VCaP (cell line): ENCODE results near the gene STIM2.
A peak's percentile ranks its signal among the peaks of the same experiment; 100 is the strongest.

Experiments used
- H3K27ac ChIP-seq: fragments of 450-650 bp; 2 replicates; pipeline ENCODE4 v1.5.1; 2017
- CTCF ChIP-seq: fragments of 450-650 bp; conservative IDR thresholded peaks from 2 replicates; pipeline ENCODE4 v1.5.1; 2017; ENCODE audit warnings: mild to moderate bottlenecking, moderate library complexity

Gene STIM2

DNA sequence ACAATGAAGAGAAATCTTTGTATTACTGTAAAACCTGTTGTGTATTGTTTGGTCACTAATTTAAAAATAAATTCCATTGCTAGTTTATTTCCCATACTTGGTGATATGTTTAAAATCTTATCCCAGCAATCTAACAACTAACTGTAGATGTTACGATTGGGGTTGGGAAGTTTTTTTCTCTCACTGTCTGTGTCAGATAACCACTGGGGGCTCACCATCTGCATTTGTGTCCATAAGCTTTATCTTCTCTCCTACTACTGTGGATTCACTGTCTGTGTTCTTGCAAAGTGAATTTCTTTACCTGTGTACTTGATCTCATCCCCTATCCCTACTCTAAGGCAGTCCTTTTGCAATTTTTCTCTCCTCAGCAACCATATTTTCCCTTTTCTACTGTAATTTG is 81.3 kb downstream of the STIM2 start:
- H3K27ac ChIP-seq: no peak overlapping the region
- no peak for TF ChIP-seq CTCF

DNA sequence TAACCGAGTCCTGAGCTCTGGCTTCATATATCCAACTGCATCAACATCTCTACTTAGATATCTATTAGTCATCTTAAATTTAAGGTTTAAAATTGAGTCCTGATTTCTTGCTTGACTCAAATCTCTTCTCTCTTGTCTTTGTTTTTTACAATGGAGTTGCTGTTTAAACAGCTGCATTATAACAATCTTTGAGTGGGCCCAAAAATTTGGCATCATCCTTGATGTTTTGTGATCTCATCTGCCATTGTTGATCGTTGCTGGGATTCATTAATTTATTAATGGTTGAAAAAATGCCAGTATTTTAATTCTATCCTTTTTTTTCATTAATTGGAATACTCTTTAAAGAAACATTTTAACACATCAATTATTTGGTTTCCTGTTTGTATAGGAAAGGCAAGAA is 82.2 kb downstream of the STIM2 start:
- TF ChIP-seq CTCF: no peak
- H3K27ac ChIP-seq: no peak overlapping the region

DNA sequence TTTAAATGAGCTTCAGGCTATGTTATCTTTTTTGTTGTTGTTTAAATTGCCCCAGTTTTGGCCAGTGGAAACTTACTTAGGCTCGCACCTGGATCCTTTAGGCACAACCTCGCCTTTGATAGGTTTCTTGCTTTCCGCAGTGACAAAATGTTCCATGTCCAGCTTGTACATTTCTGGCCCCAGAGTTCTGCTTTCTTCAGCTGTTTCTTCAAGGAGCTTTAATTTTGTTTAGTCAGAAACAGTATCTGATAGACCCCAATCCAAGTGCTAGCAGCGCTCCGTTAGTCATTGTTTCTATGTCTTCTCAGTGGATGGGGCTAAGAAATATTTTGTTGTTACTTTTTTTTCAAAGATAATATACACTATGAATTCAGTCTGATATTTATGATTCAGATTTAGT is 82.8 kb downstream of the STIM2 start:
- H3K27ac ChIP-seq: no peak overlapping the region
- TF ChIP-seq CTCF: no peak

- TF ChIP-seq CTCF: no peak
- no peak overlapping the region for H3K27ac ChIP-seq
Observed at GRCh38 chr4:26945794-26946193, 85.2 kb downstream of the STIM2 start.

DNA sequence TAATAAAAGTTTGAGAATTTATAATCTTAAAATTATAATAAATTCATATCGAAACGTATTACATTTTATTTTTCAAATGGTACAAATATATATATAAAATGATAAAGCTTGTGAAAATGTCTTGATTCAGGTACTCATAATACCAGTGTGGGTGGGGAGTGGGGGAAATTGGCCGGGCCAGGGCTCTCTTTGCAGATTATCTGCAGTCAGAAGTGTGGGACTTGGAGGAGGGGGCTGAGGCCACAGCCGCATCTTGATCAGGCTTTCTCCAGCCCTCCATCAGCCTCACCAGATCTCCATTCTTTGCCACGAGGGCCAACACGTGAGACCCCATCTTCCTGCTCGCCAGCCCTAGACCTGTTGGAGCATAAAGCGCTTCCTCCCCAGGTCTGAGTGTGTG is 86.7 kb downstream of the STIM2 start:
- no peak overlapping the region for H3K27ac ChIP-seq
- TF ChIP-seq CTCF: no peak

DNA sequence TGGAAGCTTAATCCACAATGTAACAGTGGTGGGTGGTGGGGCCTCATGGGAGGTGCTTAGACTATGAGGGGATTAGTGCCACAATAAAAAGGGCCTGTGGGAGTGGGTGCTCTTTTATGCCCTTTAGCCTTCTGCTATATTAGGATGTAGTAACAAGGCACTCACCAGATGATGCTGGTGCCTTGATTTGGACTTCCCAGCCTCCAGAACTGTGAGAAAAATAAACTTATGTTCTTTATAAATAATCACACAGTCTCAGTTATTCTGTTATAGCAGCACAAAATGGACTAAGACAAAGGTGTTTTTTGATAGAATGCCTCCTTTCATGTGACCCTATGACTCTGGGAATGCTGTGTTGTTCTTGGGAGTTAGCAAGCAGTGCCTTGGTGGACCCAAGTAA is 89.8 kb downstream of the STIM2 start:
- no peak overlapping the region for H3K27ac ChIP-seq
- TF ChIP-seq CTCF: no peak

GRCh38 chr4:26952891-26953290 is 92.2 kb downstream of the STIM2 start:
- no peak overlapping the region for H3K27ac ChIP-seq
- no peak for TF ChIP-seq CTCF

GRCh38 chr4:26953366-26953765 is 92.7 kb downstream of the STIM2 start:
- no peak for TF ChIP-seq CTCF
- H3K27ac ChIP-seq: peak overlapping the region; percentile 23; the same call in 1 of the 2 replicates
